NCI-H1092 (cell line): ENCODE data around the gene OR8B12.
A peak's percentile ranks its signal among the peaks of the same experiment; 100 is the strongest.

Source experiments
- DNase-seq: peaks from one replicate; lab custom pipeline; 2025; lab: John Stamatoyannopoulos, UW

The OR8B12 gene, protein sequence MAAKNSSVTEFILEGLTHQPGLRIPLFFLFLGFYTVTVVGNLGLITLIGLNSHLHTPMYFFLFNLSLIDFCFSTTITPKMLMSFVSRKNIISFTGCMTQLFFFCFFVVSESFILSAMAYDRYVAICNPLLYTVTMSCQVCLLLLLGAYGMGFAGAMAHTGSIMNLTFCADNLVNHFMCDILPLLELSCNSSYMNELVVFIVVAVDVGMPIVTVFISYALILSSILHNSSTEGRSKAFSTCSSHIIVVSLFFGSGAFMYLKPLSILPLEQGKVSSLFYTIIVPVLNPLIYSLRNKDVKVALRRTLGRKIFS

DNA sequence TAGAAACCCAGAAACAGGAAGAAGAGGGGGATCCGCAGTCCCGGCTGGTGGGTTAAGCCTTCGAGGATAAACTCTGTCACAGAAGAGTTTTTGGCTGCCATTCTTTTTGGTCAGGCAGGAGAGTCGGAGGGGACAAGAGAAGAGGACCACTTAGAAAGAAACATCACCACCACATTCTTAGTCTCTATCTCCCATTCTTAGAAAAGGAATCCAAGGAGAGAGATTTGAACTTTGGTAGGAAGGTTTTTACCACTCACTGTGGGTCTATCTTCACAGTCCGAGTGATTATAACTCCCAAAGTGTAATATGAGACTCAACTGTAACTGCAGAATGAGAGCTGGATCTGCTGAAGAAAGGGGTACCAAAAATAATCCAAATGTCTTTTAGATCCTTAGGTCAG lies at the start of gene OR8B12:
TSS of gene OR8B12 (minus strand) at position 101 of the 400 bp plus-strand sequence. CDS start at position 101, 0 bp downstream.
- DNase-seq = no peak

DNA sequence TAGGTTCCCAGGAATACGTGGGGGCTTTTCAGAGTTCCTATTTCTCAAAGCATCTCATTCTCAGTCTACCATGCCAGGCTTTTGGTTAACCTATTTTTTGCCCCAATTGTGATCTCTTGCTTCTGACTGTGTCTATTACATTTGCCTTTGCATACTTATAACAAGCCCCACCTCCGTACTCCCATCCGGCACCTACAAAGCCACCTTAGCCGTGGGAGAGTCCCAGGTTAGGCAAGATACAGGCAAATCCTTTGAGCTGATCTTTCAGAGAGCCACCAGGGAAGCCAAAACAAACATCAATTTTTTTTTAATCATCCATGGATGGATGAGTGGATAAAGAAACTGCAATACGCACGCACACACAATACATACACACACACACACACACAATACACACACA lies 49.2 kb upstream of the OR8B12 start:
- DNase-seq = no peak

DNA sequence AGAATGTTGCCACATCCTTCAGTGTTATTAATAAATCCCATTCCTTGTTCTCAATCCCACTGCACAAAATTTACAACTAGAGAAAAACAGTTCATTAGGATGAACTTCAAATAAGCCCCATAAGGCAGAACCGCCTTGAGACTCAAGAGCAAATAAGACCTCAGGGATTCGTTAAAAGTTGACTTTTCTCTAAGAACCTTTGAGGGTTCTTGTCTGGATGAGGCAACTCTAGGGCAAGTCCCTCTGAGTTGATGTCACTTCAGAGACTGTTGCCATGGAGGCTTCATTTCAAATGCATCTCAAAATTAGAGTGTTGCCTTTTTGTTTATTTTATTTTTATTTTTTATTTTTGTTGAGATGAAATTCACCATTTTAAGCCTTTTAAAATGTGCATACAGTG lies 48.0 kb upstream of the OR8B12 start:
- no peak for DNase-seq

DNA sequence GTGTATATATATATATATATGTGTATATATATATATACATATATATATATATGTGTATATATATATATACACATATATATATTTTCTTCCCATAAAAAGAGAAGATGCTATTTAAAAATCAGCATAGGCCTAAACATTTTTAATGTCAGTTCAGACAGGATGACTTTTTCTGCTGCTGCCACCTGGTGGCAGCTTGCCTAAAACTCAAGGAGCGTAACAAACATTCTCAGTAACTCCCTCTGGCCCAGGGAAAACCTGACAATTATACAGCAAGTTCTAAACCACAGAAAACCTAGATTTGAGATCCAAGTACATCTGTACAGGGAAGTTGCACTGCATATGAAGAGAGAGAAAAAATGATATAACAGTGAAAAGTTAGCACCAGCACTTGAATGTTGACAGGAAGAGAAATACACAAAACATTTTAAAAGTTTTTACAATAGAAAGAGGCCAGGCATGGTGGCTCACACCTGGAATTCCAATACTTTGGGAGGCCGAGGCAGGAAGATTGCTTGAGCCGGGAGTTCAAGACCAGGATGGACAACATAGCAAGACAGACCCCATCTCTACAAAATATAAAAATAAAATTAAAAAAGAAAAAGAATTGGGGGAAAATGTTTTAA lies 42.9 kb upstream of the OR8B12 start:
- peak; percentile 59 for DNase-seq

DNA sequence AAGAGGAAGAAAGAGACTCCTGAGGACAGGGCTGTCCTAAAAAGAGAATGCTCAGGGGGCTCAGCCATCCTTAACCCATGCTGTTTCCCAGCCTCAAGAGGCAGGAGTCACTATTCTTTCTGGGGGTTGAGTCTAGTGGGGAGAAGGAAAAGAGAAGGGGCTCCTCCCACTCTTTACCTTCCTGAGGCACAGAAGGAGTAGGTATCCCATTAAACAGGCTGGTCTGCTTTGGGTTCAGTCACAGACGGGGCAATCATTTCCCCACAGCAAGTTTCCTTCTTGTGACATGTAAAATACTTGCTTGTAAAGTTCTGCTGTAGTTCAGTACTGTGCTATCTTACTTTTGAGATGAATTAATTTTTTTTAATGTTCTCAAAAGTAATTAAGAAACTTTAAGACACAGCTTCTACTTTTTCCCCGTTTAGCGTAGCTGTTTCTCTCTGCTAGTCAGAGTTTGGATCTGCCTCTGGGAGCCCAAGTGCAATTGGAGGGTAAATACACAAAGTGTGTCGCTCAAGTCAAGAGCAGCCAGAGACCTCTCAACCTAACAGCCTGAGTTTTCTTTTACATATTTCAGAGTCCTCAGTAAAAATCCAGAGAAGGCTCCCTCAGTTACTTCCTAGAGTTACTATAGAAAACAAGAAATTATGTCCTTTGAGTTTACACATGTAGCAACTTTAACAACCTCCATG lies 41.4 kb upstream of the OR8B12 start:
- DNase-seq = no peak

DNA sequence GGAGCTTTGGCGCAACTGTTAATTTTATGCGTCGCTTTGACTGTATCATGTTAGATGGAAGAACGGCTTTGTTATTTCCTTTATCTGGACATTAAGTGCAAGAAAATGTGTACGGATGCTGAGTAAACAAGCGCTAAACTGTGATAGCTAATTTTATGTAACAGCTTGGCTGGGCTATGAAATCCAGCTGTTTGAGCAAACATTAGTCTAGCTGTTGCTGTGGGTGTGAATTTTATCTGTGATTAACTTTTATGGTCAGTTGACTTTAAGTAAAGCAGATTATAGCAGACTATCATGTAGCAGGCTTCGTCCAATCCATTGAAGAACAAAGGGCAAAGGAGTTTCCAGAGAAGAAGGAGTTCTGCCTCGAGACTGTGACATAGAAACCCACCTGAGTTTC lies 40.3 kb upstream of the OR8B12 start:
- DNase-seq = no peak

DNA sequence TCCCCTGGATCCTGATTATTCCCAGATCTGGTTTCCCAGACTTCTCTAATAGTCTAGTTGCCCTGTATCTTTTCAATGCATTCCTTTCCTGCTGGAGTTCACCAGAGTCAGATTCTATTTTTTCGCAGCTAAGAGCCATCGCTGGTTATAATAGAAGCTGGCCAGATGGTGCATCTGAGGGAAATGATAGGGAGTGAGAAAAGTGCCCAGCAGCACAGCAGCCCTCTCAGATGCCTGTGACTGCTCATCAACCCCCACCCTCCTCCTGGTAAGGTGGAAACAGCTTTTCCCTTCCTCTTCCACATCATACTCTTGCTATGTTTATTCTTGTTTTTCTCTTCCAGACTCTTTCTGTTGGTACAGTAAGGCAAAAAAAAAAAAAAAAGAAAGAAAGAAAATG lies 39.1 kb upstream of the OR8B12 start:
- DNase-seq = no peak

DNA sequence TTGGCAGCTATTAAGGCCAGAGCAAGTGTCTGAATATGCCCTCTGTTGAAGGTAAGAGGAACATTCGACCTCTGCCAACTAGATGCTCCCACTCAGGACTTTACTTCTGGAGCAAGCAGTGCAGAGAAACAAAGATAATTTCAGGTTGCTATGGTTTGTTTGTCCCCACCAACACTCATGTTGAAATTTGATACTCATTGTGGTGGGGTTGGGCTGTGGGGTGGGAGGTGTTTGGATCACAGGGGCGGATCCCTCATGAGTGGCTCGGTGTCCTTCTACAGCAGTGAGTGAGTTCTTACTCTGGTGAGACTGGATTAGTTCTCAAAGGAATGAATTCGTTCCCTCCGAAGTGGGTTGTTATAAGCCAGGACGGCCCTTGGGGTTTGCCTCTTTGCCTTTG lies 38.4 kb upstream of the OR8B12 start:
- DNase-seq = no peak

DNA sequence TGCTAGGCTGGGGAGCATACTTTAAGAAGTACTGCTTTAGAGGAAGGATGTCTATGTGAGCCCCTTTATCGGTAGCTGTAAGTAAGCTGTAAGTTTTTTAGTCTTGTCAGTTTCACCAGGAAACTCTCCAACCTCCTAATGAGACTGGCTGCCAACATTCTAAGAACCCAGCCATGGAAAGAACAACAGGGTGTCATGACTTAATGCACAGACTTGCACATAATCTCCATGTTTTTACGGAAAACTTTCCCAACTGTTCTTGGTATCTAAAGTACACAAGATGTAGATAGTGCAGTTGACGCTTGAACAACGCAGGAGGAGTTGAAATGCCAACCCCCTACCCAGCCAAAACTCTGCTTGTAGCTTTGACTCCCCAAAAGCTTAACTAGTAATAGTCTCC lies 35.3 kb upstream of the OR8B12 start:
- DNase-seq = no peak

DNA sequence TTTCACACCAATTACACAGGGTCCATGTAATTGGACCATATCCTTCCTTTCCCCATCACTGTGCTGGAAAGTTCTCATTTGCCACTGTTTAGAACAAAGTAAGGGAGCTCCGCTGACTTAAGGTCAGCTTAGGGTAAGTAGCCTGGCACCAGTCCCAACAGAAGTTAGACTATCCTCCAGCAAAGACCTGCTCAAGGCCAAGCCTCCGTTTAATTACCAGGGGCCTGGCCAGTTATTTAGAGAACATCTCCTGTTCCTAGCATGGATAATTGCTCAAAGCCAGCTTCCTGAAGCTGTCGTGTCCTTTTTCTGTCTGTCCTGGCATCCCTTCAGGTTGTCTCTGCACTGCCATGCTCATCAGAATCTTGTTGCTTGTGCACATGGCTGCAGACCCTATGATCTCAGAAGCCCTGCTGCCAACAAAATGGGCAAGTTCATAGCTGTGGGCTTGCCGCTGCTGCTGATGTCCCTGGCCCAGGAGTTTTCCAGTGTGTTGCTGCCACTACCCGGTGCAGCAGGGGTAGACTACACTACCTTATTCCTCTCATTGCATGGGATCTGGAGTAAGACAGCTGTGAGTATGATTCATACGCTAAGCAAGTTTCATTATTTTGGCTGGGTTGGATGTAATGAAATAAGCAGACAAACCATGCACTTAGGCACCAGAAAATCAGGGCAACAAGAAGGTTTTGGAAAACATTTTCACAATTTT lies 34.4 kb upstream of the OR8B12 start:
- DNase-seq = no peak

DNA sequence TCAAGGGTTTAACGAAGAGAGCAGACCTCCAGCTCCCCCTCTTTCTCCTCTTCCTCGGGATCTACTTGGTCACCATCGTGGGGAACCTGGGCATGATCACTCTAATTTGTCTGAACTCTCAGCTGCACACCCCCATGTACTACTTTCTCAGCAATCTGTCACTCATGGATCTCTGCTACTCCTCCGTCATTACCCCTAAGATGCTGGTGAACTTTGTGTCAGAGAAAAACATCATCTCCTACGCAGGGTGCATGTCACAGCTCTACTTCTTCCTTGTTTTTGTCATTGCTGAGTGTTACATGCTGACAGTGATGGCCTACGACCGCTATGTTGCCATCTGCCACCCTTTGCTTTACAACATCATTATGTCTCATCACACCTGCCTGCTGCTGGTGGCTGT lies 26.7 kb upstream of the OR8B12 start:
- no peak for DNase-seq

DNA sequence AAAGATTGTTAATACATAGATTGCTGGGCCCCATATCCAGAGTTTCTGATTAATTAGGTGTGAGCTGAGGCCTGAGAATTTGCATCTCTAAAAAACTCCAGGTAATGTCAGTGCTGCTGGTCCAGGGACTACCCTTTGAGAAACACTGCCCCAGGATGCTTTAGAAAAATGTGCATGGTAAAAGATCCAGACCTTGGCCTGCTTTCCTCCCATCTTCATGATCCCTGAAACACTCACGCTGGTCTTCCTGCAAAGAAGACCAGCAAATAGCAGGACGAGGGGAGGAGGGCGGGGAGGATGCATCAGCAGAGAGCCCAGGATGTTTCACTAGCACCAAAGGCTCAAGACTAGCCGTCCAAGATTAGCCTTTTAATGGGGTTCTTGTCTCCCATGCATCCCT lies 26.2 kb upstream of the OR8B12 start, which contains the start of gene OR8A1:
TSS of gene OR8A1 (plus strand) at position 301 of the 400 bp plus-strand sequence. CDS start 123 bp downstream, outside the sequence.
- no peak for DNase-seq

DNA sequence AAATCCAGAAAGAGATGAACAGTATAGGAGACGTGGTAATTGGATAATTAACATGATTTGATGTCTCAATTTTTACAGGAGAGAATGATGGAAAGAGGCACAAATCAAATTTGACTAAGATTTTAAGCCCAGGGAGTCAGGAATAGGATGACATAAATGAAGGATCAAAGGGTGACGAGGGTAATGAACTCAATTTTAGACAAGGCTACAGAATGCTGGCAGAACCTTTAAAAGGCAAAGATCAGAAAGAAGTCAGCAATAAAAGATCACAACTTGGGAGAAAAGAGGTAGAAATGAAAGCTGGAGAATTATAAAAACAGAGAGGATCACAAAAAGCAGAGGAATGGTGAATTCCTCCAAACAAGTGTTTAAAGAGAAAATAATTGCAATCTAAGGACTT lies 13.4 kb upstream of the OR8B12 start:
- DNase-seq = no peak

DNA sequence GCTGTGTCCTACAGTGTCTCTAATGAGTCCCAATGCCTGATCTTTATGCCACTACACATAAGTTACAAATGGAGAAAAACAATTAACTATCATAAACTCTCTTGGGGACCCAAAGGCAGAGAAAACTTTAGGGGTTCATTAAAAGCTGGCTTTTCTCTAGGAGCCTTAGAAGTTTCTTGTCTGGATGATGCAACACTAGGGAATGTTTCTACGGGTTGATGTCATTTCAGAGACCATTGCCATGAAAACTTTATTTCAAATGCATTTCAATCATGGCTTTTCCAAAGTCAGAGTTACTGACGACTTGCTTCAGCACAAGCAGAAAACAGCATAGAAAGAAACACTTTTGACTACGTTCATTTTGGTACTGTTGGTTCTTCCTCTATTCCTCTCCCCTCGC lies 8.5 kb upstream of the OR8B12 start:
- no peak for DNase-seq

DNA sequence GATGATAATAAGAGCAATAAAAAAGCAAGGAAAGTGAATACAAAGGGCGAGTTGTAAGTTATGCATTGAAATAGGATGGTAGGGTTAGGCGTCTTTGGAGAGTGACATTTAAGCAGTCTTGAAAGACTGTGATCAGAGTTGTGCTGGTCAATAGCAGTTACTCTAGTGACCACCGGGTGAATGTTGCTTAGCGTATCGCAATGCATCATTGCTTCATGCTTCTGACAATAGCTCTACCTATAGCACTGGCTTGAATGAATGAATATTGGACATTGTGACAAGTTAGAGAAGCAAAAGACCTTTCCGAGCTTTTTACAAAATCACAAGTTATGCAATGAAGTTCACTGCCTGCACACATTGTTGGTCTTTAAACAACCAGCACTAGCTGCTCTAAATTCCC lies 7.7 kb upstream of the OR8B12 start:
- no peak for DNase-seq

DNA sequence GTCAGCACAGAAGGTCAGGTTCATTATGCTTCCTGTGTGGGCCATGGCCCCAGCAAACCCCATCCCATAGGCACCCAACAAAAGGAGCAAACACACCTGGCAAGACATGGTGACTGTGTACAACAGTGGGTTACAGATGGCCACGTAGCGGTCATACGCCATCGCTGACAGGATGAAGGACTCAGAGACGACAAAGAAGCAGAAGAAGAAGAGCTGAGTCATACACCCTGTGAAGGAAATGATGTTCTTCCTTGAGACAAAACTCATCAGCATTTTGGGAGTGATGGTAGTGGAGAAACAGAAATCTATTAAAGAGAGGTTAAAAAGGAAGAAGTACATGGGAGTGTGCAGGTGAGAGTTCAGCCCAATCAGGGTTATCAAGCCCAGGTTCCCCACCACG lies 309 bp downstream of the OR8B12 start:
- DNase-seq = no peak

DNA sequence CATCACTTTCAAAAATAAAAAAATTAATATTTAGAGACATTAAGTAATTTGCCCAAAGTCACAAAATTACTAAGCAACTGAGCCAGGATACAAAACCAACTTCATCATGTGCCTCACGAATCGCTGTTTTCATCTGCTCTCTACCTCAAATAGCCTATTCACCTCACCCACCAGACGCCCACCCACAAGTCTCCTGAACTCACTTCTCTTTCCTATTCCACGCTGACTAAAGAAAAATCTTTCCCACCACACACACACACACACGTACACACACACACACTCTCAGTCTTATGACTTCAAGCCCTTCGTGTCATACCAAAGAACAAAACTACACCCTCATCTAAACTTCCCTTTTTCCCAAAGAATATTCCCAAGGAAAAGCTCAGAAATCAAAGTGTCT lies 2.2 kb downstream of the OR8B12 start:
- no peak for DNase-seq

DNA sequence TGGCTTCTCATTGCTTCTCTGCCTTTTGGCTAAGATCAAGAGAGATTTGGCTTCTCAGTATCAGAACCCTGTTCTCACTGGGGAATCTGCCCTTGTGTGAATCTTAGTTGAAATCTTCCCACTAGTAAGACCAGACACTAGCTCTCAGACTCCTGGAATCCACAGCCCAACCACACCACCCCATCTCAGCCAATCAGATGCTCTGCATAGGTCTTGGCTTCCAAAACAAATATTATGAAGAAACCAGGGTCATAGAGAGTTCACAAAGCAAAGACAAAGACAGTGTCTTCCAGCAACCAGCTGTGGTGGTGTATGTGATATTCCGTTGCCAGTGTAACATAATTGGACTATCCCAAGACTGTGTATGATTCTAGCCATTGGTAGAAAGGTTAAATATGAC lies 5.4 kb downstream of the OR8B12 start:
- DNase-seq = no peak

DNA sequence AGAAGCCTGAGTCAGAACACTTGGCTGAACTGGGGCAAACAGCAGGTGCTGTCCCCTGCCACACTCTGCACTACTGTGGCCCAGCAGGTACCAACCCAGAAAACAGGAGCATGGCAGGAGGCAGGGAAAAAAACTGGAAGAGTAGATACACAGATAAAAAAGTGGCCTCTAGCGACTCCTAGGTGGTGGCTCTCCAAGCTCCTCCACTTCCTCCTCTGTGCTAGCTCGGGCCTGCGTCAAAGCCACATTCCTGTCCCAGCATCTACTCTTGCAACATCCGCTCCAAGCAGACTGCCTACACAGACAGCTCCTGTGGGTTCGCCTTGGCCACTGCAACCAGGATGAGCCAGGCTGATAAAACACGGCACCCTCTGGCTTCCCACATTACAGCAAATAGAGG lies 6.9 kb downstream of the OR8B12 start:
- DNase-seq = no peak

DNA sequence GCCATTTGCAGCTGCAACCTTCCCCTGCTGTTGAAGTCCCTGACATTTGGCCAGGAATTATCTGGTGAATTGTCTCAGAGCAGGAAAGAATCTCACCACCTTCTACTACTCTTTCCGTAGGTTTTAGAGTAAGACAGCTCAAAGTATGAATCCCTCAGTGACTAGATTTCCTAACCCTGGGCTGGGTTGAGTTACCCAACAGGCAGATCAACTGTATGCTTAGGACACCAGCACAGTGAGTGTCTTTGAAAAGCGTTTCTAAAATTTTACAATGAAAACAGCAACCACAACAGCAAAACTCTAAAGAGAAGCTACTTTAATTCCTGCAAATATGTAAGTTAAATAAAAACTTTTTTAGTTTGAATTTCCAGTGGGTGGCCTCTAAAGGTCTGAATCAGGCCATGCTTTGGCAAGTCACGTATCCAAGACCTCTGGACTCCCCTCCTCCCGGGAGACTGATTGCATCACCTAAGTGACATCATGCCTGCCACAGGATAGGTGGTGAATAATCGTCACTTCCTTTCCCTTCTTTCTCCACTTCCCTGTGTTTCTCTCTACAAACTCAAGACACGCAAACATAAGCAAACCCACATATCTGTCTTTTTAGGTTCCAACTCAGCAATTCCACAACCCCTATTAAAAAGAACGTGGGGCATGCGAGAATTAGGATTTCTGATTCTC lies 7.8 kb downstream of the OR8B12 start:
- DNase-seq = no peak

DNA sequence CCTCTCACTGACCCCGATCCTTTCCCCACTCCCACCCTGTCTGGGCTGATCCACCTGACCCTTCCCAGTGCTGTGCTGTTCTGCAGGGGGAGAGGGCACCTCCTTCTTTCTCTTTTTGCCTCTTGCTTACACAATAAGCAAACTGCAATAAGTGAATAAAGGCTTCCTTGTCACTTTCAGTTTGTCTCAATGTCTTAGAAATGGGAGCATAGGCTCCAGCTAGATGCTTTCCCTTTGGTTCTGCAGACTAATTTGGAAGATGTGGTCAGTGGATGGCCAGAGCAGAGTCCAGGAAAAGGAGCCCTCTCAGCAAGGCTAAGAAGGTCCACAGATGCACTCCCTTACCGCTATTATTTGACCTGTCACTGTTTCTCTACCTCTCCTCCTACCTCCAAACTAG lies 9.4 kb downstream of the OR8B12 start:
- DNase-seq = no peak

DNA sequence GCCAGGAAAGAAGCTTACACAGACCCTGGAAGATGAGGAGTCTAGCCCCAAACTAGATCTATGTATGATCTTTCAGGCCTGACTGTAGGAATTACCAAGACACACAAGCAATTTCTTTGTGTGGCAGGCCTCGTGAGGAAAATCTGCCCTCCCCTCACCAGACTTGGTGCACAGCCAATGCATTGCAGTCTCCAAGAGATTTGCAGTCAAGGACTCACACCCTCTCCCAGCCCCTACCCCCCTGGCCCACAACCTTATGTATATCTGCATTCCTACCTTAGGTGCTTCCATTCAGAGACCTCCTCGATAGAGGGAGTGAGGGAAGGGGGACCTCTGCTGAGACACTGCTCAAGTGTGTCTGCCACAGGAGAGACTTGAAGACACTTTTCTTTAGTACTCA lies 9.8 kb downstream of the OR8B12 start:
- no peak for DNase-seq
